ENCODE measurements around the gene LTO1.

DNA sequence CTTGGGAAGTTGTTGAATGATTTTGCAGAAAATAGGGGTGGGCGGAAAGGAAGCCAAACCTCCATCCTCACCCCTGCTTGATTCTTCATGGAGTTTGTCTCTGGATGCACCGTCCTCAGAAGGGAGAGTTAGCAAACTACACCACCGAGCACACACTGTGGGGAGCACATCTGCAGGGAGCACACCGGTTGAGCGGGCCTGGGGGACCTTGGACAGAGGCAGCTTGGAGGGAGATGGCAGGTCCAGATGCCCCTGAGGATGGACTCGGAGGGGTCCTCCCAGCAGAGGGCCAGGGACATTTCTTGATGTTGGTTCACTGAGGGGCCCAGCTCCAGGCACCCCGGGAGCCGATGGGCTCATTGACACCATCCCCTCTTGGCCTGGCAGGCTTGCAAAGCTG, 43.8 kb upstream of the LTO1 start:
- TF ChIP-seq, protein P1, sequence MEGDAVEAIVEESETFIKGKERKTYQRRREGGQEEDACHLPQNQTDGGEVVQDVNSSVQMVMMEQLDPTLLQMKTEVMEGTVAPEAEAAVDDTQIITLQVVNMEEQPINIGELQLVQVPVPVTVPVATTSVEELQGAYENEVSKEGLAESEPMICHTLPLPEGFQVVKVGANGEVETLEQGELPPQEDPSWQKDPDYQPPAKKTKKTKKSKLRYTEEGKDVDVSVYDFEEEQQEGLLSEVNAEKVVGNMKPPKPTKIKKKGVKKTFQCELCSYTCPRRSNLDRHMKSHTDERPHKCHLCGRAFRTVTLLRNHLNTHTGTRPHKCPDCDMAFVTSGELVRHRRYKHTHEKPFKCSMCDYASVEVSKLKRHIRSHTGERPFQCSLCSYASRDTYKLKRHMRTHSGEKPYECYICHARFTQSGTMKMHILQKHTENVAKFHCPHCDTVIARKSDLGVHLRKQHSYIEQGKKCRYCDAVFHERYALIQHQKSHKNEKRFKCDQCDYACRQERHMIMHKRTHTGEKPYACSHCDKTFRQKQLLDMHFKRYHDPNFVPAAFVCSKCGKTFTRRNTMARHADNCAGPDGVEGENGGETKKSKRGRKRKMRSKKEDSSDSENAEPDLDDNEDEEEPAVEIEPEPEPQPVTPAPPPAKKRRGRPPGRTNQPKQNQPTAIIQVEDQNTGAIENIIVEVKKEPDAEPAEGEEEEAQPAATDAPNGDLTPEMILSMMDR (IDR thresholded peaks at IDR 0.05 in 2 of 3, conservative IDR thresholded peaks at IDR 0.05 in 1 of 3; ENCODE audit: control insufficient read depth in 2 of 3, extremely low read depth in 1 of 3, insufficient read depth in 1 of 3, low read depth in 3 of 3, low read length in 3 of 3): no peak
- TF ChIP-seq HCFC1 (IDR thresholded peaks at IDR 0.05; ENCODE audit: low read length): no peak
- TF ChIP-seq POLR2A (IDR thresholded peaks at IDR 0.05; ENCODE audit: low read depth, low read length): no peak
- TF ChIP-seq, protein P2, sequence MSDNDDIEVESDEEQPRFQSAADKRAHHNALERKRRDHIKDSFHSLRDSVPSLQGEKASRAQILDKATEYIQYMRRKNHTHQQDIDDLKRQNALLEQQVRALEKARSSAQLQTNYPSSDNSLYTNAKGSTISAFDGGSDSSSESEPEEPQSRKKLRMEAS (IDR thresholded peaks at IDR 0.05; ENCODE audit: low read depth, low read length): no peak
- TF ChIP-seq CHD4 (IDR thresholded peaks at IDR 0.05): no peak
- TF ChIP-seq NFIC (IDR thresholded peaks at IDR 0.05; ENCODE audit: low read depth, low read length): no peak
- no peak for TF ChIP-seq FOXM1 (IDR thresholded peaks at IDR 0.05; ENCODE audit: low read depth, low read length)
- TF ChIP-seq, protein P3, sequence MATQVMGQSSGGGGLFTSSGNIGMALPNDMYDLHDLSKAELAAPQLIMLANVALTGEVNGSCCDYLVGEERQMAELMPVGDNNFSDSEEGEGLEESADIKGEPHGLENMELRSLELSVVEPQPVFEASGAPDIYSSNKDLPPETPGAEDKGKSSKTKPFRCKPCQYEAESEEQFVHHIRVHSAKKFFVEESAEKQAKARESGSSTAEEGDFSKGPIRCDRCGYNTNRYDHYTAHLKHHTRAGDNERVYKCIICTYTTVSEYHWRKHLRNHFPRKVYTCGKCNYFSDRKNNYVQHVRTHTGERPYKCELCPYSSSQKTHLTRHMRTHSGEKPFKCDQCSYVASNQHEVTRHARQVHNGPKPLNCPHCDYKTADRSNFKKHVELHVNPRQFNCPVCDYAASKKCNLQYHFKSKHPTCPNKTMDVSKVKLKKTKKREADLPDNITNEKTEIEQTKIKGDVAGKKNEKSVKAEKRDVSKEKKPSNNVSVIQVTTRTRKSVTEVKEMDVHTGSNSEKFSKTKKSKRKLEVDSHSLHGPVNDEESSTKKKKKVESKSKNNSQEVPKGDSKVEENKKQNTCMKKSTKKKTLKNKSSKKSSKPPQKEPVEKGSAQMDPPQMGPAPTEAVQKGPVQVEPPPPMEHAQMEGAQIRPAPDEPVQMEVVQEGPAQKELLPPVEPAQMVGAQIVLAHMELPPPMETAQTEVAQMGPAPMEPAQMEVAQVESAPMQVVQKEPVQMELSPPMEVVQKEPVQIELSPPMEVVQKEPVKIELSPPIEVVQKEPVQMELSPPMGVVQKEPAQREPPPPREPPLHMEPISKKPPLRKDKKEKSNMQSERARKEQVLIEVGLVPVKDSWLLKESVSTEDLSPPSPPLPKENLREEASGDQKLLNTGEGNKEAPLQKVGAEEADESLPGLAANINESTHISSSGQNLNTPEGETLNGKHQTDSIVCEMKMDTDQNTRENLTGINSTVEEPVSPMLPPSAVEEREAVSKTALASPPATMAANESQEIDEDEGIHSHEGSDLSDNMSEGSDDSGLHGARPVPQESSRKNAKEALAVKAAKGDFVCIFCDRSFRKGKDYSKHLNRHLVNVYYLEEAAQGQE (IDR thresholded peaks at IDR 0.05; ENCODE audit: low read depth, low read length): no peak
- TF ChIP-seq EZH2 (IDR thresholded peaks at IDR 0.05; ENCODE audit: borderline replicate concordance, control insufficient read depth, low read depth, low read length): no peak
- TF ChIP-seq POLR2AphosphoS5 (IDR thresholded peaks at IDR 0.05; ENCODE audit: low read length): no peak
- TF ChIP-seq TBL1XR1 (IDR thresholded peaks at IDR 0.05; ENCODE audit: low read depth, low read length): no peak
- TF ChIP-seq ZNF274 (IDR thresholded peaks at IDR 0.05; ENCODE audit: insufficient read depth, insufficient read length): no peak
- TF ChIP-seq RAD21 (IDR thresholded peaks at IDR 0.05; ENCODE audit: insufficient read depth, low read depth, low read length): no peak
